Measurements from ENCODE around the gene BRSK2. TPM values are rescaled to one million over a fixed set of nuclear protein-coding genes. Genes with fewer than 3 reads are reported as not detected.

The BRSK2 gene
- polyA plus RNA-seq, 1 of the 3 experiments (the other 2 are of a cell fraction): 0.64 TPM

DNA sequence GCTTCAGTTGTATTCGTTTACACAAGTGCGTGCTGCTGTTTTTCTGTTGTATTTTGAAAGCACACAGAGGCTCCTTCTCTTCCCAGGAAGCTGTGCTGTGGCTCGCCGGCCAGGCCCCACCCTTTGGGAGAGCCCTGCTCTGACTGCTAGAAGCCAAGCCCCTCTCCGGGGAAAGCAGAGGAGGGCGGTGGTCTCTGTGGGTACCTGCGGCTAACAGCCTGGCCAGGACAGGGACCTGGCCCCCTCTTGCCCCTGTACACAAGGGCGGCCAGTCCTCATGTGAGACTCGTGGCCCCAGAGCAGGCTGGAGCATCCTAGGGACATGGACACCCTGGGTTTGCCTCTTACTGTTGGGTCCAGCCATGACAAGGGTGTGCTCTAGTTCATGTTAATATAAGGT is 82.0 kb downstream of the BRSK2 start:
- Histone ChIP-seq H3F3A (replicated peaks; ENCODE audit: insufficient read depth) (no peaks in the 10 kb centered on the region), H3K9ac (no peak overlapping the region), H4K20me1 (ENCODE audit: insufficient read depth) (no peaks in the 10 kb centered on the region), H3K9me3 (no peaks in the 10 kb centered on the region), H3K79me2 (ENCODE audit: insufficient read depth) (no peaks in the 10 kb centered on the region), H3K4me1 (ENCODE audit: control insufficient read depth in 1 of 2, insufficient read depth in 2 of 2, low read depth in 1 of 2, low read length in 1 of 2) (no peaks in the 10 kb centered on the region; a peak in 1 of 4 replicates), H3K36me3 (replicated peaks in 1 of 2; ENCODE audit: control insufficient read depth in 1 of 2, insufficient read depth in 2 of 2, low read length in 1 of 2) (peaks cover 8 to 45% of the 10 kb centered on the region in 2 experiments), H2AFZ (ENCODE audit: low read depth) (no peak overlapping the region), H3K9me2 (no peaks in the 10 kb centered on the region), H3K4me3 (ENCODE audit: low read depth in 2 of 2, low read length in 1 of 2) (no peak overlapping the region), H3K27ac (ENCODE audit: low read depth in 2 of 2, low read length in 1 of 2) (no peak overlapping the region), H3K4me2 (no peak overlapping the region), H3K27me3 (ENCODE audit: insufficient read depth) (no peaks in the 10 kb centered on the region)
- ChIA-PET POLR2A (no interaction called here), CTCF (no interaction called here)
- TF ChIP-seq ELF1 (IDR thresholded peaks at IDR 0.05) (no peak), NFIC (IDR thresholded peaks at IDR 0.05; ENCODE audit: borderline replicate concordance) (no peak), JUND (IDR thresholded peaks at IDR 0.05) (no peak), GABPA (IDR thresholded peaks at IDR 0.05; ENCODE audit: low read depth) (no peak), FOXM1 (IDR thresholded peaks at IDR 0.05; ENCODE audit: low read depth) (no peak), FOSL2 (IDR thresholded peaks at IDR 0.05; ENCODE audit: borderline replicate concordance, low read depth) (no peak), TAF1 (IDR thresholded peaks at IDR 0.05; ENCODE audit: borderline replicate concordance, low read depth, low read length) (no peak), SMC3 (IDR thresholded peaks at IDR 0.05; ENCODE audit: low read depth, low read length) (no peak), TCF12 (IDR thresholded peaks at IDR 0.05) (no peak), TEAD4 (IDR thresholded peaks at IDR 0.05; ENCODE audit: borderline replicate concordance, insufficient read depth) (no peak), RXRA (IDR thresholded peaks at IDR 0.05; ENCODE audit: borderline replicate concordance, low read depth) (no peak), RCOR1 (IDR thresholded peaks at IDR 0.05; ENCODE audit: low read length) (no peak), EP300 (IDR thresholded peaks at IDR 0.05; ENCODE audit: borderline replicate concordance in 1 of 2, low read depth in 1 of 2, low read length in 1 of 2) (no peak), SIN3A (IDR thresholded peaks at IDR 0.05; ENCODE audit: borderline replicate concordance, low read depth, low read length) (no peak), GATA2 (CRISPR knock-in tag; IDR thresholded peaks at IDR 0.05) (no peak)
- TF ChIP-seq, protein P1, sequence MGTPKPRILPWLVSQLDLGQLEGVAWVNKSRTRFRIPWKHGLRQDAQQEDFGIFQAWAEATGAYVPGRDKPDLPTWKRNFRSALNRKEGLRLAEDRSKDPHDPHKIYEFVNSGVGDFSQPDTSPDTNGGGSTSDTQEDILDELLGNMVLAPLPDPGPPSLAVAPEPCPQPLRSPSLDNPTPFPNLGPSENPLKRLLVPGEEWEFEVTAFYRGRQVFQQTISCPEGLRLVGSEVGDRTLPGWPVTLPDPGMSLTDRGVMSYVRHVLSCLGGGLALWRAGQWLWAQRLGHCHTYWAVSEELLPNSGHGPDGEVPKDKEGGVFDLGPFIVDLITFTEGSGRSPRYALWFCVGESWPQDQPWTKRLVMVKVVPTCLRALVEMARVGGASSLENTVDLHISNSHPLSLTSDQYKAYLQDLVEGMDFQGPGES (IDR thresholded peaks at IDR 0.05; ENCODE audit: low read depth, low read length): no peak
- TF ChIP-seq, protein P2, sequence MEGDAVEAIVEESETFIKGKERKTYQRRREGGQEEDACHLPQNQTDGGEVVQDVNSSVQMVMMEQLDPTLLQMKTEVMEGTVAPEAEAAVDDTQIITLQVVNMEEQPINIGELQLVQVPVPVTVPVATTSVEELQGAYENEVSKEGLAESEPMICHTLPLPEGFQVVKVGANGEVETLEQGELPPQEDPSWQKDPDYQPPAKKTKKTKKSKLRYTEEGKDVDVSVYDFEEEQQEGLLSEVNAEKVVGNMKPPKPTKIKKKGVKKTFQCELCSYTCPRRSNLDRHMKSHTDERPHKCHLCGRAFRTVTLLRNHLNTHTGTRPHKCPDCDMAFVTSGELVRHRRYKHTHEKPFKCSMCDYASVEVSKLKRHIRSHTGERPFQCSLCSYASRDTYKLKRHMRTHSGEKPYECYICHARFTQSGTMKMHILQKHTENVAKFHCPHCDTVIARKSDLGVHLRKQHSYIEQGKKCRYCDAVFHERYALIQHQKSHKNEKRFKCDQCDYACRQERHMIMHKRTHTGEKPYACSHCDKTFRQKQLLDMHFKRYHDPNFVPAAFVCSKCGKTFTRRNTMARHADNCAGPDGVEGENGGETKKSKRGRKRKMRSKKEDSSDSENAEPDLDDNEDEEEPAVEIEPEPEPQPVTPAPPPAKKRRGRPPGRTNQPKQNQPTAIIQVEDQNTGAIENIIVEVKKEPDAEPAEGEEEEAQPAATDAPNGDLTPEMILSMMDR (IDR thresholded peaks at IDR 0.05): no peak
- TF ChIP-seq, protein P3, sequence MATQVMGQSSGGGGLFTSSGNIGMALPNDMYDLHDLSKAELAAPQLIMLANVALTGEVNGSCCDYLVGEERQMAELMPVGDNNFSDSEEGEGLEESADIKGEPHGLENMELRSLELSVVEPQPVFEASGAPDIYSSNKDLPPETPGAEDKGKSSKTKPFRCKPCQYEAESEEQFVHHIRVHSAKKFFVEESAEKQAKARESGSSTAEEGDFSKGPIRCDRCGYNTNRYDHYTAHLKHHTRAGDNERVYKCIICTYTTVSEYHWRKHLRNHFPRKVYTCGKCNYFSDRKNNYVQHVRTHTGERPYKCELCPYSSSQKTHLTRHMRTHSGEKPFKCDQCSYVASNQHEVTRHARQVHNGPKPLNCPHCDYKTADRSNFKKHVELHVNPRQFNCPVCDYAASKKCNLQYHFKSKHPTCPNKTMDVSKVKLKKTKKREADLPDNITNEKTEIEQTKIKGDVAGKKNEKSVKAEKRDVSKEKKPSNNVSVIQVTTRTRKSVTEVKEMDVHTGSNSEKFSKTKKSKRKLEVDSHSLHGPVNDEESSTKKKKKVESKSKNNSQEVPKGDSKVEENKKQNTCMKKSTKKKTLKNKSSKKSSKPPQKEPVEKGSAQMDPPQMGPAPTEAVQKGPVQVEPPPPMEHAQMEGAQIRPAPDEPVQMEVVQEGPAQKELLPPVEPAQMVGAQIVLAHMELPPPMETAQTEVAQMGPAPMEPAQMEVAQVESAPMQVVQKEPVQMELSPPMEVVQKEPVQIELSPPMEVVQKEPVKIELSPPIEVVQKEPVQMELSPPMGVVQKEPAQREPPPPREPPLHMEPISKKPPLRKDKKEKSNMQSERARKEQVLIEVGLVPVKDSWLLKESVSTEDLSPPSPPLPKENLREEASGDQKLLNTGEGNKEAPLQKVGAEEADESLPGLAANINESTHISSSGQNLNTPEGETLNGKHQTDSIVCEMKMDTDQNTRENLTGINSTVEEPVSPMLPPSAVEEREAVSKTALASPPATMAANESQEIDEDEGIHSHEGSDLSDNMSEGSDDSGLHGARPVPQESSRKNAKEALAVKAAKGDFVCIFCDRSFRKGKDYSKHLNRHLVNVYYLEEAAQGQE (IDR thresholded peaks at IDR 0.05; ENCODE audit: low read depth, low read length): no peak
- TF ChIP-seq, protein P4, sequence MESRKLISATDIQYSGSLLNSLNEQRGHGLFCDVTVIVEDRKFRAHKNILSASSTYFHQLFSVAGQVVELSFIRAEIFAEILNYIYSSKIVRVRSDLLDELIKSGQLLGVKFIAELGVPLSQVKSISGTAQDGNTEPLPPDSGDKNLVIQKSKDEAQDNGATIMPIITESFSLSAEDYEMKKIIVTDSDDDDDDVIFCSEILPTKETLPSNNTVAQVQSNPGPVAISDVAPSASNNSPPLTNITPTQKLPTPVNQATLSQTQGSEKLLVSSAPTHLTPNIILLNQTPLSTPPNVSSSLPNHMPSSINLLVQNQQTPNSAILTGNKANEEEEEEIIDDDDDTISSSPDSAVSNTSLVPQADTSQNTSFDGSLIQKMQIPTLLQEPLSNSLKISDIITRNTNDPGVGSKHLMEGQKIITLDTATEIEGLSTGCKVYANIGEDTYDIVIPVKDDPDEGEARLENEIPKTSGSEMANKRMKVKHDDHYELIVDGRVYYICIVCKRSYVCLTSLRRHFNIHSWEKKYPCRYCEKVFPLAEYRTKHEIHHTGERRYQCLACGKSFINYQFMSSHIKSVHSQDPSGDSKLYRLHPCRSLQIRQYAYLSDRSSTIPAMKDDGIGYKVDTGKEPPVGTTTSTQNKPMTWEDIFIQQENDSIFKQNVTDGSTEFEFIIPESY (IDR thresholded peaks at IDR 0.05; ENCODE audit: borderline replicate concordance, low read depth): no peak
- DNase-seq: no peak
- WGBS (ENCODE audit: low lambda C conversion rate): 88% methylated on average over 7 of the region's 9 CpGs
